HCT116 (cell line): ENCODE results near the gene GLO1. TPM values are rescaled to one million over a fixed set of nuclear protein-coding genes. Genes with fewer than 3 reads are reported as not detected.

Experiments
- ATAC-seq: fragments of 200-7000 bp; cut with Tn5 transposase; 2 replicates; pipeline ENCODE4 v1.9.1; 2020; ENCODE audit warnings: mild to moderate bottlenecking, moderate library complexity
- BruUV-seq: library from RNA; stranded (reverse); fragments of 400-500 nt; replicated peaks from 2 replicates; lab custom pipeline; 2021; lab: Mats Ljungman, UMichigan
- CTCF ChIA-PET: fragments of 300-600 bp; sonication (Branson Sonifier 250); formaldehyde crosslinking; loops from one replicate; lab custom pipeline; 2021; ENCODE audit warnings: antibody characterized with exemption; lab: Charles Lee
- POLR2A ChIA-PET: fragments of 300-600, 350-600 bp; sonication (Branson Sonifier 250); formaldehyde crosslinking; loops from one replicate; lab custom pipeline; 2021; ENCODE audit warnings: antibody characterized with exemption; lab: Charles Lee
- RAD21 ChIA-PET, 2 experiments: fragments of 300-600 bp; sonication (Branson Sonifier 250); formaldehyde crosslinking; loops; one replicate each; lab custom pipeline; 2023; ENCODE audit warnings: low total read pairs in 2 of 2; ENCODE audit not compliant: uncharacterized antibody in 2 of 2, unreplicated experiment in 2 of 2, low non-redundant PET in 1 of 2; lab: Charles Lee
- DNase-seq: peaks from one replicate; pipeline ENCODE4 v3.0.0-alpha.2; 2010; ENCODE audit warnings: low read depth, low spot score
- H2AFZ ChIP-seq: fragments of 200-600 bp; shearing (Covaris generic), sonication (generic); 2 replicates; pipeline ENCODE4 v1.6.1; 2017; ENCODE audit warnings: low read depth, mixed run types, mixed read lengths, antibody characterized with exemption, low read length; ENCODE audit not compliant: poor library complexity, severe bottlenecking
- H3K27ac ChIP-seq: 2 replicates; pipeline ENCODE4 v1.5.1; 2012; ENCODE audit warnings: low read depth, low read length
- H3K27me3 ChIP-seq: fragments of 200-600 bp; sonication (generic); 2 replicates; pipeline ENCODE4 v1.6.1; 2016; ENCODE audit warnings: mixed run types, low read length, mixed read lengths; ENCODE audit not compliant: insufficient read depth
- H3K36me3 ChIP-seq, 2 experiments: fragments of 200-500 bp in 1 of 2; fragments of 200-600 bp in 1 of 2; sonication (Bioruptor generic) in 1 of 2; sonication (generic) in 1 of 2; 2 replicates each; pipeline versions ENCODE4 v1.5.1 to v1.6.1; 2014 to 2016; ENCODE audit warnings: low read length in 2 of 2, inconsistent platforms in 1 of 2, mixed read lengths in 1 of 2, mixed run types in 1 of 2; ENCODE audit not compliant: insufficient read depth in 2 of 2, control insufficient read depth in 1 of 2
- H3K4me1 ChIP-seq, 2 experiments: fragments of 200-600 bp in 1 of 2; sonication (generic) in 1 of 2; 2 replicates each; pipeline versions ENCODE4 v1.5.1 to v1.6.1; 2012 to 2017; ENCODE audit warnings: low read length in 2 of 2, inconsistent platforms in 1 of 2, mild to moderate bottlenecking in 1 of 2, mixed read lengths in 1 of 2, mixed run types in 1 of 2, moderate library complexity in 1 of 2; ENCODE audit not compliant: insufficient read depth in 2 of 2, control insufficient read depth in 1 of 2
- H3K4me2 ChIP-seq: fragments of 200-600 bp; sonication (generic); 2 replicates; pipeline ENCODE4 v1.6.1; 2017; ENCODE audit warnings: mixed run types, low read length, mixed read lengths
- H3K4me3 ChIP-seq, 2 experiments: fragments of 200-600 bp in 1 of 2; sonication (generic) in 1 of 2; replicated peaks in 1 of 2; 2 replicates each; pipeline ENCODE4 v1.5.1; 2011 to 2016; ENCODE audit warnings: low read length in 2 of 2, control low read depth in 1 of 2, low read depth in 1 of 2, mild to moderate bottlenecking in 1 of 2, mixed read lengths in 1 of 2, mixed run types in 1 of 2
- H3K79me2 ChIP-seq: fragments of 200-600 bp; sonication (generic); 2 replicates; pipeline ENCODE4 v1.6.1; 2017; ENCODE audit warnings: mild to moderate bottlenecking, mixed run types, low read length, moderate library complexity, mixed read lengths; ENCODE audit not compliant: insufficient read depth
- H3K9ac ChIP-seq: fragments of 200-600 bp; sonication (generic); 2 replicates; pipeline ENCODE4 v1.6.1; 2016; ENCODE audit warnings: low read length, mixed read lengths
- H3K9me2 ChIP-seq: fragments of 200-600 bp; sonication (generic), shearing (Covaris generic); 2 replicates; pipeline ENCODE4 v1.6.1; 2017; ENCODE audit warnings: mixed run types, mild to moderate bottlenecking, moderate library complexity; ENCODE audit not compliant: insufficient read depth
- H3K9me3 ChIP-seq, 2 experiments: fragments of 200-500 bp in 1 of 2; fragments of 200-600 bp in 1 of 2; sonication (Bioruptor generic) in 1 of 2; sonication (generic) in 1 of 2; 2 replicates each; pipeline ENCODE4 v1.6.1; 2014 to 2017; ENCODE audit warnings: low read length in 2 of 2, mixed read lengths in 2 of 2, inconsistent platforms in 1 of 2, low read depth in 1 of 2, mild to moderate bottlenecking in 1 of 2, mixed run types in 1 of 2, moderate library complexity in 1 of 2; ENCODE audit not compliant: control insufficient read depth in 1 of 2, insufficient read depth in 1 of 2
- H4K20me1 ChIP-seq: fragments of 200-600 bp; sonication (generic), shearing (Covaris generic); 2 replicates; pipeline ENCODE4 v1.6.1; 2017; ENCODE audit warnings: mixed run types, mild to moderate bottlenecking, moderate library complexity; ENCODE audit not compliant: insufficient read depth
- ELF1 ChIP-seq: IDR thresholded peaks from 2 replicates; pipeline ENCODE4 v1.6.1; 2012; ENCODE audit warnings: low read depth, borderline replicate concordance
- EZH2phosphoT487 ChIP-seq: fragments of 200-600 bp; IDR thresholded peaks from 2 replicates; pipeline ENCODE4 v1.6.1; 2018; ENCODE audit warnings: antibody characterized with exemption, borderline replicate concordance
- POLR2AphosphoS5 ChIP-seq: IDR thresholded peaks from 2 replicates; pipeline ENCODE4 v1.6.1; 2011; ENCODE audit warnings: mild to moderate bottlenecking, low read depth, low read length, moderate library complexity
- RAD21 ChIP-seq: IDR thresholded peaks from 2 replicates; pipeline ENCODE4 v1.6.1; 2012; ENCODE audit warnings: low read depth, mild to moderate bottlenecking
- SIN3A ChIP-seq: IDR thresholded peaks from 2 replicates; pipeline ENCODE4 v1.6.1; 2012; ENCODE audit warnings: low read depth
- TCF7L2 ChIP-seq: IDR thresholded peaks from 2 replicates; pipeline ENCODE4 v1.7.0; 2011; ENCODE audit warnings: borderline replicate concordance, inconsistent platforms; ENCODE audit not compliant: insufficient read depth, insufficient read length; ENCODE audit errors: extremely low read depth
- intact Hi-C: fragments of 100-400 bp; cut with micrococcal nuclease; formaldehyde crosslinking; loops from 2 replicates; pipeline ENCODE4 v1.10.0; 2022
- total RNA-seq: library from RNA; stranded (reverse); gene quantifications from one replicate; pipeline ENCODE4 v1.2.1, GENCODE V29; 2021; ENCODE audit not compliant: unreplicated experiment
- TF ChIP-seq, protein P1 (sequence below): IDR thresholded peaks from 2 replicates; pipeline ENCODE4 v1.6.1; 2011; ENCODE audit warnings: mild to moderate bottlenecking, low read length, moderate library complexity; ENCODE audit not compliant: insufficient replicate concordance; ENCODE audit errors: extremely low read depth
- TF ChIP-seq, protein P2 (sequence below), 3 experiments: fragments of 200-600 bp in 1 of 3; sonication (generic) in 1 of 3; IDR thresholded peaks in 2 of 3; conservative IDR thresholded peaks in 1 of 3; 2 replicates each; pipeline ENCODE4 v1.5.1; 2012 to 2017; ENCODE audit warnings: low read depth in 2 of 3, low read length in 2 of 3, antibody characterized with exemption in 1 of 3, borderline replicate concordance in 1 of 3, control low read depth in 1 of 3, mild to moderate bottlenecking in 1 of 3, mixed read lengths in 1 of 3, mixed run types in 1 of 3, moderate library complexity in 1 of 3; ENCODE audit not compliant: insufficient read depth in 1 of 3

Gene GLO1
- total RNA-seq, 1 experiment from 2014 or later = 191 TPM

DNA sequence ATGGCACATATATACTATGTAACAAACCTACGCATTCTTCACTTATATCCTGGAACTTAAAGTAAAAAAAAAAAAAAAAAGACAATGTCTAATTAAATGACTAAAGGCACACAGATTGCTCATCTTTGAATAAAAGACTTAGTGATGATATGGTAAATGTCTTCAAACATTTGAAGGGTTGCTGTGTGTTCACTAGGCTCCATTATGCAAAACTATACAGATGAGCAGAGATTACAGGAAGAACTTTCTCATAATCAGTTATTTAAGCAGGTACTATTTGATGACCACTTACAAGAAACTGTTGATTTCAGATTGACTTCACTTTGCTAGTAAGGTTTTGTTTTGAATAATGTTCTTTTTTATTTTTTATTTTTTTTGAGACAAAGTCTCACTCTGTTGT is 46.5 kb upstream of the GLO1 start (continued):
- TF ChIP-seq, protein P1, sequence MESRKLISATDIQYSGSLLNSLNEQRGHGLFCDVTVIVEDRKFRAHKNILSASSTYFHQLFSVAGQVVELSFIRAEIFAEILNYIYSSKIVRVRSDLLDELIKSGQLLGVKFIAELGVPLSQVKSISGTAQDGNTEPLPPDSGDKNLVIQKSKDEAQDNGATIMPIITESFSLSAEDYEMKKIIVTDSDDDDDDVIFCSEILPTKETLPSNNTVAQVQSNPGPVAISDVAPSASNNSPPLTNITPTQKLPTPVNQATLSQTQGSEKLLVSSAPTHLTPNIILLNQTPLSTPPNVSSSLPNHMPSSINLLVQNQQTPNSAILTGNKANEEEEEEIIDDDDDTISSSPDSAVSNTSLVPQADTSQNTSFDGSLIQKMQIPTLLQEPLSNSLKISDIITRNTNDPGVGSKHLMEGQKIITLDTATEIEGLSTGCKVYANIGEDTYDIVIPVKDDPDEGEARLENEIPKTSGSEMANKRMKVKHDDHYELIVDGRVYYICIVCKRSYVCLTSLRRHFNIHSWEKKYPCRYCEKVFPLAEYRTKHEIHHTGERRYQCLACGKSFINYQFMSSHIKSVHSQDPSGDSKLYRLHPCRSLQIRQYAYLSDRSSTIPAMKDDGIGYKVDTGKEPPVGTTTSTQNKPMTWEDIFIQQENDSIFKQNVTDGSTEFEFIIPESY = no peak
- TF ChIP-seq SIN3A = no peak
- TF ChIP-seq, all 23 proteins: peak for 0

DNA sequence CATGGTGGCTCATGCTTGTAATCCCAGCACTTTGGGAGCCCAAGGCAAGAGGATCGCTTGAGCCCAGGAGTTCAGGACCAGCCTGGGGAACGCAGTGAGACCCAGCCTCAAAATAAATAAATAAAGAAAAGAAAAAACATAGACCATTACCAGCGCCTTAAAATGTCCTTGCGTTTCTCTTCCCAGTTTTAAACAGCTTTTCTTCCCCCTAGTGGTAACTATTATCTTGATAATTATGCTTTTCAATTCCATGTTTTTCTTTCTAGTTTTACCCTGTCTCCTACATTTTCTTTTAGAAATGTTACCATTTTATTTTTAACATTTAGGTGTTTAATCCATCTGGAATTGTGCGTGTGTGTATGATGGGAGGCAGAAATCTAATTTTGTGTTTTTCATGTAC is 36.6 kb upstream of the GLO1 start:
- no peaks in the 10 kb centered on the region for H4K20me1 ChIP-seq
- H3K27me3 ChIP-seq = 0 out of 2 replicates have a peak, but pooled peaks cover 6% of the 10 kb centered on the region
- H3K9me2 ChIP-seq = no peaks in the 10 kb centered on the region
- ChIA-PET CTCF (interaction anchor here (0.9 to 1.0 kb wide), 3 partner anchors 12 to 16 kb away, joined by 3 to 4 read pairs (median 3); no protein-coding TSS in a partner anchor), RAD21 (no interaction called here), POLR2A (no interaction called here)
- DNase-seq = no peak
- H3K27ac ChIP-seq = no peak overlapping the region
- H3K36me3 ChIP-seq = no peaks in the 10 kb centered on the region
- BruUV-seq = no TSS peak
- H2AFZ ChIP-seq = peak overlapping the region; percentile 86
- no peak overlapping the region for H3K4me3 ChIP-seq
- no peak overlapping the region for H3K4me2 ChIP-seq
- TF ChIP-seq EZH2phosphoT487 = no peak
- TF ChIP-seq, protein P2, sequence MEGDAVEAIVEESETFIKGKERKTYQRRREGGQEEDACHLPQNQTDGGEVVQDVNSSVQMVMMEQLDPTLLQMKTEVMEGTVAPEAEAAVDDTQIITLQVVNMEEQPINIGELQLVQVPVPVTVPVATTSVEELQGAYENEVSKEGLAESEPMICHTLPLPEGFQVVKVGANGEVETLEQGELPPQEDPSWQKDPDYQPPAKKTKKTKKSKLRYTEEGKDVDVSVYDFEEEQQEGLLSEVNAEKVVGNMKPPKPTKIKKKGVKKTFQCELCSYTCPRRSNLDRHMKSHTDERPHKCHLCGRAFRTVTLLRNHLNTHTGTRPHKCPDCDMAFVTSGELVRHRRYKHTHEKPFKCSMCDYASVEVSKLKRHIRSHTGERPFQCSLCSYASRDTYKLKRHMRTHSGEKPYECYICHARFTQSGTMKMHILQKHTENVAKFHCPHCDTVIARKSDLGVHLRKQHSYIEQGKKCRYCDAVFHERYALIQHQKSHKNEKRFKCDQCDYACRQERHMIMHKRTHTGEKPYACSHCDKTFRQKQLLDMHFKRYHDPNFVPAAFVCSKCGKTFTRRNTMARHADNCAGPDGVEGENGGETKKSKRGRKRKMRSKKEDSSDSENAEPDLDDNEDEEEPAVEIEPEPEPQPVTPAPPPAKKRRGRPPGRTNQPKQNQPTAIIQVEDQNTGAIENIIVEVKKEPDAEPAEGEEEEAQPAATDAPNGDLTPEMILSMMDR (IDR thresholded peaks at IDR 0.05 in 2 of 3, conservative IDR thresholded peaks at IDR 0.05 in 1 of 3; ENCODE audit: borderline replicate concordance in 1 of 3, insufficient read depth in 1 of 3, low read depth in 2 of 3, low read length in 2 of 3) = peak; percentile 23 to 53 (median 35); a peak in 4 of 6 replicates
- no peak for TF ChIP-seq ELF1
- no peak for TF ChIP-seq POLR2AphosphoS5
- TF ChIP-seq RAD21 = peak; percentile 31; the same call in 1 of the 2 replicates
- no peak for TF ChIP-seq TCF7L2
- intact Hi-C loops = no loop called here
- H3K9ac ChIP-seq = no peak overlapping the region
- H3K4me1 ChIP-seq = no peaks in the 10 kb centered on the region
- ATAC-seq = peak; percentile 52; the same call in 1 of the 2 replicates
- no peaks in the 10 kb centered on the region for H3K79me2 ChIP-seq
- H3K9me3 ChIP-seq = no peaks in the 10 kb centered on the region
